Transverse colon (tissue), 4 donors: ENCODE results near the gene NFATC2IP. TPM values are rescaled to one million over a fixed set of nuclear protein-coding genes. Genes with fewer than 3 reads are reported as not detected.
"Not testable (repeated sequence)": the region's sequence is repeated elsewhere in the genome, so short reads cannot be mapped to it uniquely, and the experiment has no call there.

Experiments
- DNase-seq: peaks from one replicate; pipeline ENCODE4 v3.0.0-alpha.2; 2019
- H3K27ac ChIP-seq, 4 donors: fragments of 200-600 bp; sonication (generic); 2 replicates each; pipeline ENCODE4 v1.5.1; 2016 to 2018; ENCODE audit warnings: inconsistent platforms in 4 of 4
- H3K27me3 ChIP-seq: fragments of 200-600 bp; sonication (generic); 2 replicates; pipeline ENCODE4 v1.5.1; 2017; ENCODE audit warnings: inconsistent platforms
- H3K36me3 ChIP-seq, 4 donors: fragments of 200-600 bp; sonication (generic); 2 replicates each; pipeline ENCODE4 v1.5.1; 2017 to 2019; ENCODE audit warnings: inconsistent platforms in 4 of 4
- H3K4me1 ChIP-seq, 4 donors: fragments of 200-600 bp; sonication (generic); 2 replicates each; pipeline ENCODE4 v1.5.1; 2017 to 2020; ENCODE audit warnings: inconsistent platforms in 4 of 4
- H3K4me3 ChIP-seq, 4 donors: fragments of 200-600 bp; sonication (generic); 1 replicate in 1 of 4; 2 replicates in 3 of 4; pipeline versions ENCODE4 v1.5.1 to v1.6.1; 2017 to 2019; ENCODE audit warnings: inconsistent platforms in 4 of 4
- H3K9me3 ChIP-seq, 2 donors: fragments of 200-600 bp; sonication (generic); 2 replicates each; pipeline ENCODE4 v1.5.1; 2017 to 2019; ENCODE audit warnings: inconsistent platforms in 2 of 2
- EP300 ChIP-seq: sonication (generic); formaldehyde crosslinking; IDR thresholded peaks from one replicate; pipeline ENCODE4 v1.6.1; 2017; ENCODE audit warnings: antibody characterized with exemption, low read depth
- POLR2A ChIP-seq: fragments of 450-650 bp; IDR thresholded peaks from one replicate; pipeline ENCODE4 v1.6.1; 2016; ENCODE audit warnings: antibody characterized with exemption, mild to moderate bottlenecking, moderate library complexity
- POLR2AphosphoS5 ChIP-seq, 3 donors: sonication (generic); formaldehyde crosslinking; IDR thresholded peaks; one replicate each; pipeline ENCODE4 v1.6.1; 2016; ENCODE audit warnings: antibody characterized with exemption in 3 of 3
- WGBS, 2 donors: methylation state at CpG; one replicate each; pipeline ENCODE4 v1.1.5; 2018; ENCODE audit warnings: low coverage in 1 of 2; 5-methylcytosine and 5-hydroxymethylcytosine counted together
- in situ Hi-C, 4 donors: fragments of 200-750 bp; cut with MboI; loops; one replicate each; pipeline versions ENCODE4 v1.15.0 to v1.15.1; 2017; ENCODE audit warnings: low sequenced_read_pairs in 3 of 4, low pct_ligation_motif_present in 1 of 4, low pct_unique_long_range_greater_than_20kb in 1 of 4
- intact Hi-C: fragments of 100-400 bp; cut with DNase I; formaldehyde crosslinking; loops from one replicate; pipeline ENCODE4 v1.15.1; 2023; ENCODE audit warnings: low total_unique reads
- total RNA-seq, 4 donors: library from RNA; depleted of rRNA; stranded (reverse); fragments of >200 nt; gene quantifications; one replicate each; pipeline ENCODE4 v1.1.0, GENCODE V29; 2016
- TF ChIP-seq, protein P1 (sequence below), 5 experiments: fragments of 200-600 bp in 3 of 5; fragments of 450-650 bp in 2 of 5; sonication (generic) in 3 of 5; IDR thresholded peaks; 1 replicate in 2 of 5; 2 replicates in 3 of 5; pipeline ENCODE4 v1.5.1; 2016 to 2017; ENCODE audit warnings: antibody characterized with exemption in 5 of 5, inconsistent platforms in 3 of 5, mild to moderate bottlenecking in 2 of 5, moderate library complexity in 1 of 5

The NFATC2IP gene
- total RNA-seq, 4 donors from 2014 or later = 59.1 to 89.4 (median 70.2) TPM

DNA sequence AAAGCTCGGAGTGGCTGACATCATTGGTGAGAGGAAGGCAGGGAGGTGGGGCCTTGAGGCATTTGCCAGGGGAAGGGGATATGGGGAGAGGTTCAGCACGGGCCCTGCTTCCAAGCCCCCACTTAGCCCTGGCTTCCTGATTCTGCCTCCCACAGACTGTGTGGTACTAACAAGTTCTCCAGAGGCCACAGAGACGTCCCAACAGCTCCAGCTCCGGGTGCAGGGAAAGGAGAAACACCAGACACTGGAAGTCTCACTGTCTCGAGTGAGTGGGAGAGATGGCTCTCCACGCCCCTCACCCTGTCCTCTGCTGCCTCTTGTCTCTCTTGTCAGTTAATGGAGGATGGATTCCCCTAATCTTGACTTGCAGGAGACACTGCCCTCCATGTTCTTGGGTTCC is 8.1 kb downstream of the NFATC2IP start:
- no peaks in the 10 kb centered on the region for H3K4me1 ChIP-seq
- no peaks in the 10 kb centered on the region for H3K9me3 ChIP-seq
- TF ChIP-seq POLR2AphosphoS5 (IDR thresholded peaks at IDR 0.05) = no peak
- in situ Hi-C loops = no loop called here
- no peaks in the 10 kb centered on the region for H3K27me3 ChIP-seq
- H3K4me3 ChIP-seq = no peak overlapping the region
- peaks cover 0 to 53% (median 24%) of the 10 kb centered on the region in 4 donors for H3K36me3 ChIP-seq
- H3K27ac ChIP-seq = no peak overlapping the region
- intact Hi-C loops = no loop called here
- DNase-seq = no peak
- WGBS, 2 donors = 87 to 90% methylated on average over 2 to 6 of the region's 6 CpGs

DNA sequence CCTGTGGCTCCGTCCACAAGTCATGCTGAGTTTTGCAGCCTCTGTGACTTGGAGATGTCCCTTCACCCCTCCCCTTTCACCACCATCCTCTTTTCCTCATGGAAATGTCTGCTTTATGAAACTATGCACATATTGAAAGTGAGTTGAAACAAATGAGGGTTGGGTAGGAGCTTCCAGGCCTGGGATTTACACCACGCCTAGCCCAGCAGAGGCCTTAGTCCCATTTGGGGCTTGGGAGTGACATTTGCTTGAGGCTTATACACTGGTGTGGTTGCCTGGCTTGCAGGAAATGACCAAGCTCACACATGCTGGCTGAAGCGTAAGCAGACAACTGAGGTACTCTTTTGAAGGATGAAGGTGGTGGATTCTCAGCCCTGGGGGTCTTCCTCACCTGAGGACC is 13.3 kb downstream of the NFATC2IP start:
- WGBS, 2 donors = 93% methylated on average over 3 of the region's 3 CpGs; no CpG with 5 or more reads in 1 of the 2 donors
- H3K4me1 ChIP-seq = no peaks in the 10 kb centered on the region
- no peaks in the 10 kb centered on the region for H3K9me3 ChIP-seq
- H3K4me3 ChIP-seq = no peak overlapping the region
- H3K36me3 ChIP-seq = peaks cover 0 to 23% (median 11%) of the 10 kb centered on the region in 4 donors
- in situ Hi-C loops (no loop called here), intact Hi-C loops (no loop called here)
- DNase-seq = no peak
- TF ChIP-seq, protein P1, sequence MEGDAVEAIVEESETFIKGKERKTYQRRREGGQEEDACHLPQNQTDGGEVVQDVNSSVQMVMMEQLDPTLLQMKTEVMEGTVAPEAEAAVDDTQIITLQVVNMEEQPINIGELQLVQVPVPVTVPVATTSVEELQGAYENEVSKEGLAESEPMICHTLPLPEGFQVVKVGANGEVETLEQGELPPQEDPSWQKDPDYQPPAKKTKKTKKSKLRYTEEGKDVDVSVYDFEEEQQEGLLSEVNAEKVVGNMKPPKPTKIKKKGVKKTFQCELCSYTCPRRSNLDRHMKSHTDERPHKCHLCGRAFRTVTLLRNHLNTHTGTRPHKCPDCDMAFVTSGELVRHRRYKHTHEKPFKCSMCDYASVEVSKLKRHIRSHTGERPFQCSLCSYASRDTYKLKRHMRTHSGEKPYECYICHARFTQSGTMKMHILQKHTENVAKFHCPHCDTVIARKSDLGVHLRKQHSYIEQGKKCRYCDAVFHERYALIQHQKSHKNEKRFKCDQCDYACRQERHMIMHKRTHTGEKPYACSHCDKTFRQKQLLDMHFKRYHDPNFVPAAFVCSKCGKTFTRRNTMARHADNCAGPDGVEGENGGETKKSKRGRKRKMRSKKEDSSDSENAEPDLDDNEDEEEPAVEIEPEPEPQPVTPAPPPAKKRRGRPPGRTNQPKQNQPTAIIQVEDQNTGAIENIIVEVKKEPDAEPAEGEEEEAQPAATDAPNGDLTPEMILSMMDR (IDR thresholded peaks at IDR 0.05) = no peak
- TF ChIP-seq EP300 = no peak
- no peak for TF ChIP-seq POLR2A
- no peak for TF ChIP-seq POLR2AphosphoS5 (IDR thresholded peaks at IDR 0.05)
- H3K27ac ChIP-seq = no peak overlapping the region
- H3K27me3 ChIP-seq = no peaks in the 10 kb centered on the region

DNA sequence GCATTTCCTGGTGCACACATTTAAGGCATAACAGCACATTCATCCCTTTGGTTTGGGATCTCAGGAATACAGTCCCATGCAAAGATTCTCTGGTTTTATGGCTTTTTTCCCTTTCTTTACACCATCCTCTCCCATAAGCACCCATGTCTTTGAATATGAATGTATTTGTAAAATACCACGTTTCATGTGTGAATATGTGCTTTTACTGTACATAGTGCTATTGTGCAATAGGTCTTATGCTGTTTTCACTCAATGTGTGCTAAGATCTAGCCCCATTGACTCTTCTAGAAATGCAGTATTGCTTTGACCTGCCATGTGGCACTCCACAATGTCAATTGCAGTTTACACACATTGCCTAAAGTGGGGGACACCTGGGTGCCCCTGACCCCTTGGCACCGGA is 13.8 kb downstream of the NFATC2IP start:
- intact Hi-C loops = no loop called here

DNA sequence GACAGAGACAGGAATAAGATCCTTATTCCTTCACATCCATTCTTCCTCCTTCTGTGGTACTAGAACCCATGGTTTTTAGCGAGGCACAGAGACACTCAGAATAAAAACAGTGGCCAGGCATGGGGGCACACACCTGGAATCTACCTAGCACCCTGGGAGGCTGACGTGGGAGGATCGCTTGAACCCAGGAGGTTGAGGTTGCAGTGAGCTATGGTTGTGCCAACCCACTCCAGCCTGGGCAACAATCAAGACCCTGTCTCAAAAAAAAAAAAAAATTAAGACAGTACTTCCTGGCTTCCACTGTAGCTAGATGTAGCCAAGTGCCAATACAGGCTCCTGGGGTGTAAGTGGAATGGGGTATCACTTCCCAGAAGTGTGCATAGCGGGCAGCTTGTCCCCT is 16.4 kb downstream of the NFATC2IP start:
- H3K27ac ChIP-seq = no peak overlapping the region
- WGBS, 2 donors = 80 to 87% methylated on average over 3 to 4 of the region's 4 CpGs
- intact Hi-C loops (no loop called here), in situ Hi-C loops (no loop called here)
- no peaks in the 10 kb centered on the region for H3K4me1 ChIP-seq
- TF ChIP-seq EP300 (no peak), POLR2A (no peak), POLR2AphosphoS5 (IDR thresholded peaks at IDR 0.05) (no peak)
- TF ChIP-seq, protein P1 (IDR thresholded peaks at IDR 0.05) = no peak
- H3K4me3 ChIP-seq = no peak overlapping the region
- no peak for DNase-seq
- no peaks in the 10 kb centered on the region for H3K9me3 ChIP-seq
- peaks cover 0 to 17% (median 5%) of the 10 kb centered on the region in 4 donors for H3K36me3 ChIP-seq
- H3K27me3 ChIP-seq = no peaks in the 10 kb centered on the region

More for the DNA sequence above, 13.8 kb downstream of the NFATC2IP start:
- 86 to 89% methylated on average over 1 to 2 of the region's 2 CpGs for WGBS, 2 donors
- DNase-seq = no peak
- Histone ChIP-seq H3K4me1 (no peaks in the 10 kb centered on the region), H3K36me3 (peaks cover 0 to 23% (median 9%) of the 10 kb centered on the region in 4 donors), H3K9me3 (no peaks in the 10 kb centered on the region), H3K4me3 (no peak overlapping the region), H3K27ac (no peak overlapping the region), H3K27me3 (no peaks in the 10 kb centered on the region)
- TF ChIP-seq, protein P1 (IDR thresholded peaks at IDR 0.05) = no peak
- TF ChIP-seq EP300 (no peak), POLR2A (no peak), POLR2AphosphoS5 (IDR thresholded peaks at IDR 0.05) (no peak)
- in situ Hi-C loops = no loop called here

DNA sequence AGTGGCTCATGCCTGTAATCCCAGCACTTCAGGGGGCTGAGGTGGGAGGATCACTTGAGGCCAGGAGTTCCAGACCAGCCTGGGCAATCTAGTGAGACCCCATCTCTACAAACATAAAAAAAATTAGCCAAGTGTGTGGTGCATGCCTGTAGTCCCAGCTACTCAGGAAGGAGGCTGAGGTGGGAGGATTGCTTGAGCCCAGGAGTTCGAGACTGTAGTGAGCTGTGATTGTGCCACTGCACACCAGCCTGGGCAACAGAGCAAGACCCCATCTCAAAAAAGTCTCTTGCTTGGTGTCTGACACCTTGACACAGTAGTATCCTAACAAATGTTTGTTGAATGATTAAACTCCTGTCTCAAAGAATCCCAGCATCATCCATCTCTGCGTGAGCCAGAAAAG is 19.0 kb downstream of the NFATC2IP start:
- H3K4me1 ChIP-seq, H3K27me3 ChIP-seq, in situ Hi-C loops, H3K9me3 ChIP-seq, H3K27ac ChIP-seq, H3K4me3 ChIP-seq, DNase-seq, H3K36me3 ChIP-seq, intact Hi-C loops: not testable (repeated sequence)
- 85 to 100% methylated on average over 1 to 2 of the region's 2 CpGs for WGBS, 2 donors
